GF-D8 (cell line): ENCODE data around the gene CRY1.
A peak's percentile ranks its signal among the peaks of the same experiment; 100 is the strongest.

Experiments used
- DNase-seq: peaks from one replicate; lab custom pipeline; 2025; lab: John Stamatoyannopoulos, UW

CRY1 gene

DNA sequence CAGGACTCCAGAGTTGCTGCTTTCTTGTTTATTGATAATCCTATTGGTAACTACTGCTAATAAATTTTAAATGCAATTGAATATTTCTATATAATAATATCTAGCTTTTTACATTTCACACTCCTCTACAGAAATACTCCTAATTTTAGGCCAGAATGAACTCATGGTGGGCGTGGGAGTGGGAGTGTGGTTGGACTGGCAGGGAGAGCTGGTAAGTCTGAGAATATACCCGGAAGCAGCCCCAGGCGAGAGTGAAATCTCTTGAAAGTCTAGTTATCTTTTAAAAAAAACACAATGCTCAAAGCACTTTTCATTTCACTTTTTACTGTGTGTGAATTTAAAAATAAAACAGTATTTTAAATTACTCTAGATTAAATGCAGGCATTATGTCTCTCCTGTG is 132.9 kb downstream of the CRY1 start:
- DNase-seq: no peak

DNA sequence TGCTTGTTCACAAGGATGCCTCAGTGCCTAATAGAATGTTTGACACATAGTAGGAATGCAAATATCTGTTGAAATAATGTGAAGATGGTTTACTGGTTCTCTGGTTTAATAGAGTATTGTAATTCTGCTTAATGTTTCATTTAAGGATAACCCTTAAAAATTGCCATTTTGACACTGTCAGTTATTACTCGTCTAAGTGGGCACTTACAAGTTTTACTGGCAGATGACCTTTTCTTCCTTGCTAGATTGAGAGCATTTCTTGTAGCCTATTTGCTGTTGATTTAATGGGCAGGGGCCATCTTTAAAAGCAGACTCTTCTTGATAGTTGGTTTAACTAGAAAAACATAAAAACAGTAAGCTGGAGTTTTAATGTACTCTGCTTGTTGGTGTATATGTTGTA is 135.8 kb downstream of the CRY1 start:
- no peak for DNase-seq

DNA sequence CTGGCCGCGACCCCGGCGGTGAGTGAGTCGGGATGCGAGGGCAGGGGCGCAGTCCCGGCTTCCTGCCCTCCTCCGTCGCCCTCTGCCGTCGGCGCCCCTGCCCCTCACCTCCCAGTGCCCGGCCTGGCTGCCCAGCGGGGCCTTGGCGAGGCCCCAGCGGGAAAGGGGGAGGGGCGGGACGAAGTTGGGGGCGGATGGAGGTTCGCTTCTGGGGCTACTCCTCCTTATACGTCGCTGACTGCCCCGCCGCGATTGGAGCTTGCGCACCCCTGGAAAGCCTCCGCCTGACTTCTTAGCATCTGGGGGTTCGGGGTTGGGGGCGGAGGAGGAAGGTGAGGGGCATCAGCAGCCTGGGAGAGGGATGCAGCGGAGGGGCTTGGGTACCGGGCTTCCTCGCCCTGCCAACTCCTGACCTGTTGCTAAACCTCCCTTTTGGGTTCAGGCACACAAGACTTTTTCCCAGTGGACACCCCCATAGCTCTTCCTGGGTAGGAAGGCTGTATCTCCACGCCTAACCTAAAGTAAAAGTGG is 137.2 kb downstream of the CRY1 start:
- no peak for DNase-seq

DNA sequence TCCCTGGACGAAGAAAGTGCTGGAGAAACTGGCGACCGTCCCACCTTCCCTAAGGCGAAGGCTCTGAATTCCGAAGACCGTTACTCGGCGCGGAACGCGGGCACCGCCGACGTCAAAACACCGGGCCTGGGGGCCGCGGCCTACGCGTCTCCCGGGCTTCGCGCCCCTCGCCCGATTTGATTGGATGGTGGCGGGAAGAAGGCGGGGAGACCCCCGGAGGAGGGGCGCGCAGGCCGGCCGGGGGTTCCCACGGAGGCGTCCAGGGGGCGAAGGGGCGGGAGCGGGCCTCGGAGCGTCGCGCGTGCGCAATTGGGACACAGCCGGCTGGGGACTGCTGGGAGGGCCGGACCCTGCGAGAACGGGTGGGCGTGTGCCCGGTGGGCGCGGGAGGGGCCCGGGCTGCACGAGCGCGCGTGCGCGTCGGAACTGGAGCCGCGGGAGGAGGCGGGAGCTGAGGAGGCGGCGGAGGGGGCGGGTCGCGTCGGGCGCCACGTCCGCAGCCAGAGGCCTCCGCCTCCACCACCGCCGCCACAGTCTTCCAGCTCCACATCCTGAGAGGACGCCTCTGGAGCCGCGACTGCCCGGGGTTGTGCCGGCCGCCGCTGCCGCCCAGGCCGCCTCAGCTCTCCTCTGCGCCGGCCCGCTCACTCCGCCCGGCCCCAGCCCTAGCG is 137.8 kb downstream of the CRY1 start, which contains the start of gene TMEM263:
TMEM263 (plus strand) TSS at position 531 of the 671 bp plus-strand sequence. CDS start 11,210 bp downstream, outside the sequence.
- DNase-seq: peak; percentile 77

DNA sequence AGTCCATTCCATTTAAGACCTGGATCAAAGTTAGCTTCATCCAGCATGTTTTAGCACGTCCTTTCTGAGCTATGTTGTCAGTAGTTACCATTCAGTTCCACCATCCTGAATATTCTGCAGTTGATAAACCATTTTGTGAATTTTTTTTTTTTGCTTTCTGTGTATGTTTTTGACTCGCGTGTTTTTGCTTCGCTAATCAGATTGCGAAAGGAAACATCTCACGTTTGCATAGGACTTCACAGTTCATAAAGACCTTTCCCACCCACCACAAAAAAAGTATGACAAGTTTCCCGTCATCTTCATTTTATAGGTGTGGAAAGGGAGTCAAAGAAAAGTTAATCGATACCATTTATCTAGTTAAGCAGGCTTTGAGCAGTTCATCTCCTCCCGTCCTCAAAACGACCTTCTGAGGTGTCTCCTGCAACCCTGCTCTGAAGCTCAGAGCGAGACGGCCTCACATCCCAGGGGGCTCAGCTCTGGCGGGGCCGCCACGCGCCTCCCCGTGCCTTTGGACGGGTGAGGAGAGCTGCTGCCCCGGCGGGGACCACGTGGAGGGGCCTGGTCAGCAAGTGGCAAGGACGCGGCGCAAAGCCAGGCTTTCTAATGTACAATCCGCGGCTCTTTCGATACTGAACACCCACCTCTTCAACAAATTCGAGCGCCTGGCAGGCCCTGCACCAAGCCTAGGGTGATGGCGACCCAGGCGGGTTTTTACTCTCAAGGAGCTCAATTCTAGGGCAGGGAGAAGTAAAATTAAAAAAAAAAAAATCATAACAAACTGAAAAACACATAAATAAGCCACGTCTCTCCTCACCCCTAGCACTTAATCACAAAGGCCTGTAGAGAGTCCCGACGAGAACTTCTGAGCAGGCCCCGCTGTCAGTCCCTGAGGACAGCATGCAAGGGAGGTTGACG is 138.6 kb downstream of the CRY1 start:
- no peak for DNase-seq

DNA sequence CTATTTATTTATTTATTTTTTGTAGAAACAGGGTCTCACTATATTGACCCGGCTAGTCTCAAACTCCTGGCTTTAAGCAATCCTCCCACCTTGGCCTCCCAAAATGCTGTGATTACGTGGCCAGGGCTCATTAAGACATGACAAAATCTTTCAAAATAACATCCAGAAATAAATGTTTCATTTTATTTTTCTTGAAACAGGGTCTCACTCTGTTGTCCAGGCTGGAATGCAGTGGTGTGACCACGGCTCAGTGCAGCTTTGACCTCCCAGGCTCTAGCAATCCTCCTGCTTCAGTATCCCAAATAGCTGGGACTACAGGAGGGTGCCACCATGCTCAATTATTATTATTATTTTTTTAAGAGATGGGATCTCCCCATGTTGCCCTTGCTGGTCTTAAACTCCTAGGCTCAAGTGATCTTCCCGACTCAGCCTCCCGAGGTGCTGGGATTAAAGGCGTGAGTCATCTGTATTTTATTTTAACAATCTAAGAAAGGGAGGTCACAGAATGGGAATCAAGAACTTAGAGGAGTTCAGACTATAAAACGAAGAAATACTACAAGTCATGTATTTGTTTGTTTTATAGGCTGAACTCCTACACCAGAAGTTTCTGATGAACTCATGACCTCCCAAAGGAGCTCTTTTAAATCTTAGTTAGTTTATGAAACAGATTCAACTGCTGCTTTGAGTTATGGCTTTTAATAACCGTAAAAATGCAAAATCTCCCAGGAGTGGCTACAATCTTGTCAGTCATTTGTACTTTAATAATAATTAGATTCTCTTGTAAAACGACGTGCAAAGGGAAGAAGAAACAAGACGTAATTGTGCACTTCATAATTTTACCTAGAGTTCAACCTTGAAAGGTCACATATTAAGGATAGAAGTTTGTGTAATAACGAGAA is 139.7 kb downstream of the CRY1 start:
- no peak for DNase-seq

DNA sequence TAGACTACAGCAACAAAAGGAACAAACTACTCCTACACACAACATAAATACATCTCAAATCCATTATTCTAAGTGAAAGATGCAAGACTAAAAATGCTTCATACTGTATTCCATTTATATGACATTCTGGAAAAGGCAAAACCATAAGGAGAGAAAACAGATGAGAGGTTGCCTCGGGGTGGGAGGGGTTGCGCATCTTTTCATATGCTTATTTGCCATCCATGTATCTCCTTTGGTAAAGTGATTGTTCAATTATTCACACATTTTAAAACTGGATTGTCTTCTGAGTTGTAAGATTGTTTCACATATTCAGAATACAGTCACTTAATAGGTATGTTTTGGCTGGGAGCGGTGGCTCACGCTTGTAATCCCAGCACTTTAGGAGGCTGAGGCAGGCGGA is 142.8 kb downstream of the CRY1 start:
- no peak for DNase-seq

DNA sequence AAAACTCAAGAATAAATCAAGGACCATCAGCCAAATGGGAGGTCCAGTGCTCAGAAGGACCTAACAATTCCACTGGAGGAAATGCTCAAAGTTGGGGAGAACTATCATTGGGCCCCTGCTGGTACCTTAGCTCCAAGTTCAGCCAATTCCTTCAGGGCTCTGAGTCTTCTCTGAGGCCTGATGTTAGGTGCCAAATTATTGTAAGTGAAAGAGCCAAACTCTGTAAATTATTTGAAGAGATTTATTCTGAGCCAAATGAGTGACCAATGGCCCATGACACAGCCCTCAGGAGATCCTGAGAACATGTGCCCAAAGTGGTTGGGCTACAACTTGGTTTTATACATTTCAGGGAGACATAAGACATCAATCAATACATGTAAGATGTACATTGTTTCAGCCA is 145.9 kb downstream of the CRY1 start:
- no peak for DNase-seq

DNA sequence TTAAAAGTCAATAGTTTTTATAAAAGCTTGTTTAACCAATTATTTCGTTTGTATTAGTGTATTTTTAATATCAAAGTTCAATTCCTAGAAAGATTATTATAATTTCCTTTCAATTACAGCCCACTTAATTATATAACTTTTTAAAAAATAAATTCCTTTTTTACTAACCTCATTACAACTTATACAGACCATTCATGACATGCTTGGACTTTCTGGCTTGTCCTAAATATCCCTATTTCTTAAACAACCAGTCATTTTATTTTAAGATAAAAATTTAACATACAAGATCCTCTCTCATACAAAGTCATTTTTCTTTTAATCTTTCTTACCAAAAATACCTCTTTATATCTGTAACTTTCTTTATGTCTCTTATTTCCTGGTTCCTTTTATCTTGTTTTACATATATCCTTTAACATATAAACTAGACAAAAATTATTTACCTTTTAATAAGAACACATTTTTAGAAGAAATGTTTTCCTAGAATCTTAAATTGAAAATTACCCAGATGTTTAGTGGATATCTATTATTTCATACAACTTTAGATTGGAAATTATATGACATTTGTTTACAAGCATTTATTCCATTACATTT is 148.0 kb downstream of the CRY1 start:
- no peak for DNase-seq

DNA sequence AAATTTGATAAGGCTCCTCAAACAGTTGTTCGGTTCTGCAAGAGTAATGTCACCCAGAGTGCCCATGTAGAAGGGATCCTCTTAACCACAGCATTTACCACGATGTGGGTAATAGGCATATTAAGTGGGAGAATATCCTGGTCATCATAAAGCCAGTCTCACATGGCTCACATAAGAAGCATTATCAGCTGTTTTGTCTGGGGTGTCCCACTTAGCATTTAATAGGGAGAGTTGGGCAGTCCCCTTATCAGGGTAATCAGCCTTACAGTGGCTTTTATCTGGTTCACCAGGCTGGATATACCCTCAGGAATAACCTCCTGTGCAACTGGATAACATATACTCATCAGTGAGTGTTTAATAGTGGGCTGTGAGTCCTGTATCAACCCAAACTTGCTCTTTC is 150.6 kb downstream of the CRY1 start:
- DNase-seq: no peak

DNA sequence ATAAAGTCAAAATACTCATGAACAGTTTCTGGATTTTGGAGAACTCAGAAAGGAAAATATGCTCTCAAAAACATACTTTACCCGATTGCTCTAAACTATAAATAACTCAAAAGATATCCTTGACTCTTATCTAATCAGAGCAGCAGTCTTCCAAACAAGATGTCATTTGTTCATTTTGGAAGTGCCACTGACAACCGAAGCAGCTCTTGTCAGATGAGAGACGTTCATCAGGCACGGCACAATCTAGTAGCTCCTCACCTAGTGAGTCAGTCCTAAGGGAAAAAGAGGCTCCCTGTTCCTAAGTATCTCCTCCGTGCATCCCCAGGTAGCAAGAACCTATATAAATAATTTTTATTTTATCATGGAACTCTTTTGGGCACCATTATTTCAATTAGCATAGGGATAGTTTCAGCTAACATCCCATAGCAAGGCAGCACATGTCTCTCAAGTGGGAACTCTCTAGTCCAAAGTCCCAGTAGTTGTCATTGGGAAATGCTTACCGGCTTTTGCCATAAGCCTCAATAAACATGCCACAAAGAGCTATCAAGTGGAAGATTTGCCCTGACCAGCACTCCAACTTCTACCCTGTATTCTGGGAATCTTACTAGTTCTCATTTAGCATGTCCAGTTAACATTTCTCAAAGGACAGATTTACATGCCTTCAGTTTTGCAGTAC is 151.7 kb downstream of the CRY1 start:
- no peak for DNase-seq
